H9 (cell line): ENCODE measurements around the gene RPS21. TPM values are rescaled to one million over a fixed set of nuclear protein-coding genes. Genes with fewer than 3 reads are reported as not detected.

Experiments used
- DNase-seq: peaks from one replicate; pipeline ENCODE4 v3.0.0-alpha.2; 2017
- H2AFZ ChIP-seq: one replicate; pipeline ENCODE4 v1.6.1; 2013; ENCODE audit warnings: mild to moderate bottlenecking, low read length, control low read depth, moderate library complexity
- H2AK5ac ChIP-seq: 2 replicates; pipeline ENCODE4 v1.6.1; 2013; ENCODE audit warnings: low read length, control low read depth, mixed read lengths; ENCODE audit not compliant: insufficient read length
- H2BK120ac ChIP-seq: one replicate; pipeline ENCODE4 v1.6.1; 2013; ENCODE audit warnings: low read depth, mild to moderate bottlenecking, low read length, control low read depth, inconsistent platforms; ENCODE audit not compliant: poor library complexity, severe bottlenecking
- H2BK12ac ChIP-seq: 2 replicates; pipeline ENCODE4 v1.6.1; 2013; ENCODE audit warnings: low read length, control low read depth, mixed read lengths, low read depth; ENCODE audit not compliant: insufficient read length
- H2BK15ac ChIP-seq: 2 replicates; pipeline ENCODE4 v1.6.1; 2013; ENCODE audit warnings: low read depth, low read length, control low read depth
- H2BK20ac ChIP-seq: one replicate; pipeline ENCODE4 v1.6.1; 2013; ENCODE audit warnings: low read depth, mild to moderate bottlenecking, low read length, control low read depth, inconsistent platforms; ENCODE audit not compliant: poor library complexity, severe bottlenecking
- H2BK5ac ChIP-seq: 2 replicates; pipeline ENCODE4 v1.6.1; 2013; ENCODE audit warnings: low read length, control low read depth, mixed read lengths; ENCODE audit not compliant: insufficient read length
- H3K14ac ChIP-seq: 2 replicates; pipeline ENCODE4 v1.6.1; 2013; ENCODE audit warnings: low read length, control low read depth; ENCODE audit not compliant: insufficient read depth
- H3K18ac ChIP-seq: 2 replicates; pipeline ENCODE4 v1.6.1; 2013; ENCODE audit warnings: low read depth, mild to moderate bottlenecking, mixed read lengths, low read length, control low read depth; ENCODE audit not compliant: insufficient read length
- H3K23ac ChIP-seq: 2 replicates; pipeline ENCODE4 v1.6.1; 2013; ENCODE audit warnings: low read length, control low read depth, mixed read lengths, low read depth; ENCODE audit not compliant: insufficient read length
- H3K23me2 ChIP-seq: 2 replicates; pipeline ENCODE4 v1.6.1; 2013; ENCODE audit warnings: low read depth, mild to moderate bottlenecking, mixed read lengths, low read length, control low read depth; ENCODE audit not compliant: insufficient read length, poor library complexity, severe bottlenecking
- H3K27ac ChIP-seq: 2 replicates; pipeline ENCODE4 v1.5.1; 2013; ENCODE audit warnings: low read length, control low read depth, mixed read lengths, low read depth; ENCODE audit not compliant: insufficient read length
- H3K27me3 ChIP-seq: 2 replicates; pipeline ENCODE4 v1.6.1; 2013; ENCODE audit warnings: low read length, control low read depth, inconsistent platforms; ENCODE audit not compliant: insufficient read depth
- H3K4ac ChIP-seq: 2 replicates; pipeline ENCODE4 v1.6.1; 2013; ENCODE audit warnings: low read depth, mild to moderate bottlenecking, control low read depth, inconsistent platforms, low read length, moderate library complexity
- H3K4me1 ChIP-seq: 2 replicates; pipeline ENCODE4 v1.6.1; 2013; ENCODE audit warnings: low read length, control low read depth, inconsistent platforms; ENCODE audit not compliant: insufficient read depth
- H3K4me2 ChIP-seq: 2 replicates; pipeline ENCODE4 v1.6.1; 2013; ENCODE audit warnings: low read length, control low read depth, mixed read lengths; ENCODE audit not compliant: insufficient read length, insufficient read depth
- H3K56ac ChIP-seq: 2 replicates; pipeline ENCODE4 v1.6.1; 2013; ENCODE audit warnings: low read depth, mild to moderate bottlenecking, mixed read lengths, low read length, control low read depth; ENCODE audit not compliant: insufficient read length
- H3K79me1 ChIP-seq: 2 replicates; pipeline ENCODE4 v1.6.1; 2013; ENCODE audit warnings: low read depth, mild to moderate bottlenecking, moderate library complexity, low read length, control low read depth, inconsistent platforms; ENCODE audit not compliant: insufficient read depth, poor library complexity, severe bottlenecking
- H3K79me2 ChIP-seq: 2 replicates; pipeline ENCODE4 v1.6.1; 2013; ENCODE audit warnings: low read length, control low read depth, inconsistent platforms; ENCODE audit not compliant: insufficient read depth
- H3K9ac ChIP-seq: 2 replicates; pipeline ENCODE4 v1.6.1; 2013; ENCODE audit warnings: low read length, control low read depth, mixed read lengths; ENCODE audit not compliant: insufficient read length; ENCODE audit errors: extremely low read depth
- H3K9me3 ChIP-seq: one replicate; pipeline ENCODE4 v1.6.1; 2013; ENCODE audit warnings: low read depth, low read length, inconsistent platforms; ENCODE audit not compliant: control insufficient read depth
- H3T11ph ChIP-seq: one replicate; pipeline ENCODE4 v1.6.1; 2013; ENCODE audit warnings: mild to moderate bottlenecking, low read length, control low read depth, inconsistent platforms
- H4K20me1 ChIP-seq: one replicate; pipeline ENCODE4 v1.6.1; 2013; ENCODE audit not compliant: control insufficient read depth, insufficient read length, insufficient read depth
- H4K5ac ChIP-seq: 2 replicates; pipeline ENCODE4 v1.6.1; 2013; ENCODE audit warnings: low read depth, mild to moderate bottlenecking, mixed read lengths, low read length, control low read depth; ENCODE audit not compliant: insufficient read length
- H4K8ac ChIP-seq: replicated peaks from 2 replicates; pipeline ENCODE4 v1.6.1; 2013; ENCODE audit warnings: low read length, control low read depth, mixed read lengths, low read depth; ENCODE audit not compliant: insufficient read length
- H4K91ac ChIP-seq: 2 replicates; pipeline ENCODE4 v1.6.1; 2013; ENCODE audit warnings: low read depth, mild to moderate bottlenecking, moderate library complexity, mixed read lengths, low read length, control low read depth; ENCODE audit not compliant: insufficient read length
- H3K27ac Mint-ChIP-seq, 3 experiments: 2 replicates in 2 of 3; 3 replicates in 1 of 3; pipeline ENCODE4 v1.8.0; 2020 to 2021; ENCODE audit warnings: mixed read lengths in 3 of 3, mild to moderate bottlenecking in 1 of 3, moderate library complexity in 1 of 3
- H3K27me3 Mint-ChIP-seq: 2 replicates; pipeline ENCODE4 v1.8.0; 2021; ENCODE audit warnings: low read depth, mild to moderate bottlenecking, moderate library complexity, mixed read lengths
- H3K36me3 Mint-ChIP-seq, 3 experiments: 2 replicates in 2 of 3; 3 replicates in 1 of 3; pipeline ENCODE4 v1.8.0; 2020 to 2021; ENCODE audit warnings: low read depth in 3 of 3, mixed read lengths in 3 of 3; ENCODE audit not compliant: insufficient read depth in 1 of 3
- H3K4me1 Mint-ChIP-seq, 2 experiments: 2 replicates each; pipeline ENCODE4 v1.8.0; 2020; ENCODE audit warnings: mixed read lengths in 2 of 2
- H3K4me3 Mint-ChIP-seq, 2 experiments: 2 replicates in 1 of 2; 3 replicates in 1 of 2; pipeline ENCODE4 v1.8.0; 2020 to 2021; ENCODE audit warnings: mild to moderate bottlenecking in 2 of 2, mixed read lengths in 2 of 2, moderate library complexity in 1 of 2
- H3K9me3 Mint-ChIP-seq, 2 experiments: 2 replicates in 1 of 2; 3 replicates in 1 of 2; pipeline ENCODE4 v1.8.0; 2020; ENCODE audit warnings: mild to moderate bottlenecking in 2 of 2, mixed read lengths in 2 of 2, moderate library complexity in 1 of 2
- WGBS: extraction: QIAGEN DNeasy Blood & Tissue Kit; methylation state at CpG from one replicate; pipeline ENCODE4 v1.1.7; 2013; ENCODE audit warnings: missing lambda C conversion rate, low lambda C conversion rate, mixed read lengths; ENCODE audit not compliant: insufficient read length; ENCODE audit errors: extremely low coverage; 5-methylcytosine and 5-hydroxymethylcytosine counted together
- total RNA-seq: library from RNA; stranded (reverse); gene quantifications from 2 replicates; pipeline ENCODE4 v1.2.1, GENCODE V29; 2021
- TF ChIP-seq, protein P1 (sequence below): fragments of 200-600 bp; sonication (generic); conservative IDR thresholded peaks from 3 replicates; pipeline ENCODE4 v1.8.0; 2021; ENCODE audit warnings: antibody characterized with exemption, mild to moderate bottlenecking

Gene RPS21
- total RNA-seq, 1 experiment from 2014 or later: 1,715 TPM

GRCh38 chr20:62430311-62430853 is 43.5 kb downstream of the RPS21 start:
- H3K79me1 ChIP-seq: no peaks in the 10 kb centered on the region
- H2BK5ac ChIP-seq: no peak overlapping the region
- Mint-ChIP-seq H3K36me3 (0 out of 7 replicates have a peak, but pooled peaks cover 0 to 4% (median 0%) of the 10 kb centered on the region in 3 experiments), H3K9me3 (peaks cover 0 to 3% of the 10 kb centered on the region in 2 experiments; a peak in 1 of 5 replicates), H3K27ac (no peak overlapping the region), H3K4me3 (no peak overlapping the region), H3K27me3 (peaks cover 33% of the 10 kb centered on the region), H3K4me1 (peaks cover 21 to 51% of the 10 kb centered on the region in 2 experiments)
- no peak overlapping the region for H3K9ac ChIP-seq
- H4K91ac ChIP-seq: no peak overlapping the region
- no peaks in the 10 kb centered on the region for H3K79me2 ChIP-seq
- H2AK5ac ChIP-seq: no peak overlapping the region
- no peak overlapping the region for H3K27ac ChIP-seq
- no peaks in the 10 kb centered on the region for H3K9me3 ChIP-seq
- no peak overlapping the region for H3K18ac ChIP-seq
- no peak overlapping the region for H2BK20ac ChIP-seq
- H4K8ac ChIP-seq: no peak overlapping the region
- no peak overlapping the region for H3K14ac ChIP-seq
- H3K4ac ChIP-seq: no peak overlapping the region
- no peak overlapping the region for H4K5ac ChIP-seq
- DNase-seq: no peak
- H3K27me3 ChIP-seq: no peaks in the 10 kb centered on the region
- H2AFZ ChIP-seq: no peak overlapping the region
- peaks cover 3% of the 10 kb centered on the region; the same call in 1 of the 2 replicates for H3K4me1 ChIP-seq
- TF ChIP-seq, protein P1, sequence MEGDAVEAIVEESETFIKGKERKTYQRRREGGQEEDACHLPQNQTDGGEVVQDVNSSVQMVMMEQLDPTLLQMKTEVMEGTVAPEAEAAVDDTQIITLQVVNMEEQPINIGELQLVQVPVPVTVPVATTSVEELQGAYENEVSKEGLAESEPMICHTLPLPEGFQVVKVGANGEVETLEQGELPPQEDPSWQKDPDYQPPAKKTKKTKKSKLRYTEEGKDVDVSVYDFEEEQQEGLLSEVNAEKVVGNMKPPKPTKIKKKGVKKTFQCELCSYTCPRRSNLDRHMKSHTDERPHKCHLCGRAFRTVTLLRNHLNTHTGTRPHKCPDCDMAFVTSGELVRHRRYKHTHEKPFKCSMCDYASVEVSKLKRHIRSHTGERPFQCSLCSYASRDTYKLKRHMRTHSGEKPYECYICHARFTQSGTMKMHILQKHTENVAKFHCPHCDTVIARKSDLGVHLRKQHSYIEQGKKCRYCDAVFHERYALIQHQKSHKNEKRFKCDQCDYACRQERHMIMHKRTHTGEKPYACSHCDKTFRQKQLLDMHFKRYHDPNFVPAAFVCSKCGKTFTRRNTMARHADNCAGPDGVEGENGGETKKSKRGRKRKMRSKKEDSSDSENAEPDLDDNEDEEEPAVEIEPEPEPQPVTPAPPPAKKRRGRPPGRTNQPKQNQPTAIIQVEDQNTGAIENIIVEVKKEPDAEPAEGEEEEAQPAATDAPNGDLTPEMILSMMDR: no peak
- H3K4me2 ChIP-seq: no peak overlapping the region
- no peaks in the 10 kb centered on the region for H3K23me2 ChIP-seq
- H2BK12ac ChIP-seq: no peak overlapping the region
- no peaks in the 10 kb centered on the region for H4K20me1 ChIP-seq
- no peak overlapping the region for H3K56ac ChIP-seq
- no CpG with 5 or more reads among the region's 10 CpGs for WGBS
- no peak overlapping the region for H2BK15ac ChIP-seq
- H2BK120ac ChIP-seq: no peak overlapping the region
- H3K23ac ChIP-seq: no peak overlapping the region
- no peak overlapping the region for H3T11ph ChIP-seq
